Measurements from ENCODE around the gene TBC1D2.
"Not testable (repeated sequence)": the region's sequence is repeated elsewhere in the genome, so short reads cannot be mapped to it uniquely, and the experiment has no call there.

The TBC1D2 gene

GRCh38 chr9:98176391-98177259 lies 78.8 kb downstream of the TBC1D2 start:
- Mint-ChIP-seq H3K4me1 (ENCODE audit: low read depth) (peaks cover 7% of the 10 kb centered on the region), H3K9me3 (no peaks in the 10 kb centered on the region), H3K4me3 (no peak overlapping the region), H3K27ac (no peak overlapping the region), H3K27me3 (ENCODE audit: low read depth) (peaks cover 3% of the 10 kb centered on the region), H3K36me3 (ENCODE audit: low read depth) (no peaks in the 10 kb centered on the region)
- DNase-seq (ENCODE audit: low spot score): no peak

GRCh38 chr9:98175762-98176161 lies 79.7 kb downstream of the TBC1D2 start:
- DNase-seq (ENCODE audit: low spot score): no peak
- no peak overlapping the region for H3K27ac Mint-ChIP-seq
- no peaks in the 10 kb centered on the region for H3K36me3 Mint-ChIP-seq (ENCODE audit: low read depth)
- H3K9me3 Mint-ChIP-seq: no peaks in the 10 kb centered on the region
- peaks cover 7% of the 10 kb centered on the region for H3K4me1 Mint-ChIP-seq (ENCODE audit: low read depth)
- no peak overlapping the region for H3K4me3 Mint-ChIP-seq
- peaks cover 3% of the 10 kb centered on the region for H3K27me3 Mint-ChIP-seq (ENCODE audit: low read depth)

GRCh38 chr9:98175028-98175569 lies 80.3 kb downstream of the TBC1D2 start:
- peaks cover 3% of the 10 kb centered on the region for H3K27me3 Mint-ChIP-seq (ENCODE audit: low read depth)
- H3K4me3 Mint-ChIP-seq: no peak overlapping the region
- DNase-seq (ENCODE audit: low spot score): no peak
- H3K9me3 Mint-ChIP-seq: no peaks in the 10 kb centered on the region
- peaks cover 3% of the 10 kb centered on the region for H3K4me1 Mint-ChIP-seq (ENCODE audit: low read depth)
- no peaks in the 10 kb centered on the region for H3K36me3 Mint-ChIP-seq (ENCODE audit: low read depth)
- H3K27ac Mint-ChIP-seq: no peak overlapping the region

- not testable (repeated sequence) for DNase-seq (ENCODE audit: low spot score); H3K27ac Mint-ChIP-seq; H3K4me1 Mint-ChIP-seq (ENCODE audit: low read depth); H3K4me3 Mint-ChIP-seq; H3K9me3 Mint-ChIP-seq; H3K36me3 Mint-ChIP-seq (ENCODE audit: low read depth); H3K27me3 Mint-ChIP-seq (ENCODE audit: low read depth)
Observed at GRCh38 chr9:98174502-98174918, 80.9 kb downstream of the TBC1D2 start.

GRCh38 chr9:98173181-98173580 lies 82.3 kb downstream of the TBC1D2 start:
- Mint-ChIP-seq H3K4me1 (ENCODE audit: low read depth) (peaks cover 18% of the 10 kb centered on the region), H3K9me3 (no peaks in the 10 kb centered on the region), H3K4me3 (no peak overlapping the region), H3K36me3 (ENCODE audit: low read depth) (no peaks in the 10 kb centered on the region), H3K27me3 (ENCODE audit: low read depth) (peaks cover 3% of the 10 kb centered on the region), H3K27ac (no peak overlapping the region)
- no peak for DNase-seq (ENCODE audit: low spot score)

GRCh38 chr9:98172604-98173003 lies 82.8 kb downstream of the TBC1D2 start:
- Mint-ChIP-seq H3K27me3 (ENCODE audit: low read depth) (peaks cover 3% of the 10 kb centered on the region), H3K9me3 (no peaks in the 10 kb centered on the region), H3K27ac (no peak overlapping the region), H3K36me3 (ENCODE audit: low read depth) (no peaks in the 10 kb centered on the region), H3K4me1 (ENCODE audit: low read depth) (peaks cover 20% of the 10 kb centered on the region), H3K4me3 (no peak overlapping the region)
- no peak for DNase-seq (ENCODE audit: low spot score)

- H3K27me3 Mint-ChIP-seq (ENCODE audit: low read depth): peaks cover under 1% of the 10 kb centered on the region
- DNase-seq (ENCODE audit: low spot score): no peak
- no peak overlapping the region for H3K4me3 Mint-ChIP-seq
- H3K9me3 Mint-ChIP-seq: no peaks in the 10 kb centered on the region
- peaks cover 20% of the 10 kb centered on the region for H3K4me1 Mint-ChIP-seq (ENCODE audit: low read depth)
- H3K27ac Mint-ChIP-seq: no peak overlapping the region
- no peaks in the 10 kb centered on the region for H3K36me3 Mint-ChIP-seq (ENCODE audit: low read depth)
Observed at GRCh38 chr9:98171176-98171925, 84.1 kb downstream of the TBC1D2 start.

GRCh38 chr9:98168941-98169488 lies 86.4 kb downstream of the TBC1D2 start:
- Mint-ChIP-seq H3K9me3 (no peaks in the 10 kb centered on the region), H3K4me1 (ENCODE audit: low read depth) (peaks cover 24% of the 10 kb centered on the region), H3K36me3 (ENCODE audit: low read depth) (no peaks in the 10 kb centered on the region), H3K4me3 (peak overlapping the region; percentile 14), H3K27me3 (ENCODE audit: low read depth) (no peaks in the 10 kb centered on the region), H3K27ac (peak overlapping the region; percentile 74)
- DNase-seq (ENCODE audit: low spot score): no peak

- Mint-ChIP-seq H3K36me3 (ENCODE audit: low read depth) (no peaks in the 10 kb centered on the region), H3K27ac (no peak overlapping the region), H3K4me1 (ENCODE audit: low read depth) (peaks cover 29% of the 10 kb centered on the region), H3K27me3 (ENCODE audit: low read depth) (no peaks in the 10 kb centered on the region), H3K9me3 (no peaks in the 10 kb centered on the region), H3K4me3 (no peak overlapping the region)
- no peak for DNase-seq (ENCODE audit: low spot score)
Observed at GRCh38 chr9:98168153-98168780, 87.2 kb downstream of the TBC1D2 start.

- no peak overlapping the region for H3K4me3 Mint-ChIP-seq
- H3K27ac Mint-ChIP-seq: no peak overlapping the region
- peaks cover 26% of the 10 kb centered on the region for H3K4me1 Mint-ChIP-seq (ENCODE audit: low read depth)
- no peaks in the 10 kb centered on the region for H3K9me3 Mint-ChIP-seq
- H3K27me3 Mint-ChIP-seq (ENCODE audit: low read depth): no peaks in the 10 kb centered on the region
- no peak for DNase-seq (ENCODE audit: low spot score)
- H3K36me3 Mint-ChIP-seq (ENCODE audit: low read depth): no peaks in the 10 kb centered on the region
Observed at GRCh38 chr9:98164912-98165311, 90.5 kb downstream of the TBC1D2 start.

- H3K36me3 Mint-ChIP-seq (ENCODE audit: low read depth): no peaks in the 10 kb centered on the region
- peaks cover 14% of the 10 kb centered on the region for H3K4me1 Mint-ChIP-seq (ENCODE audit: low read depth)
- no peak overlapping the region for H3K4me3 Mint-ChIP-seq
- no peak for DNase-seq (ENCODE audit: low spot score)
- no peaks in the 10 kb centered on the region for H3K9me3 Mint-ChIP-seq
- H3K27ac Mint-ChIP-seq: no peak overlapping the region
- no peaks in the 10 kb centered on the region for H3K27me3 Mint-ChIP-seq (ENCODE audit: low read depth)
Observed at GRCh38 chr9:98162613-98163012, 92.8 kb downstream of the TBC1D2 start.

GRCh38 chr9:98161851-98162250 lies 93.6 kb downstream of the TBC1D2 start:
- Mint-ChIP-seq H3K4me1 (ENCODE audit: low read depth) (peaks cover 14% of the 10 kb centered on the region), H3K4me3 (no peak overlapping the region), H3K27me3 (ENCODE audit: low read depth) (no peaks in the 10 kb centered on the region), H3K36me3 (ENCODE audit: low read depth) (no peaks in the 10 kb centered on the region), H3K27ac (no peak overlapping the region), H3K9me3 (no peaks in the 10 kb centered on the region)
- no peak for DNase-seq (ENCODE audit: low spot score)

GRCh38 chr9:98159790-98160189 lies 95.7 kb downstream of the TBC1D2 start:
- Mint-ChIP-seq H3K36me3 (ENCODE audit: low read depth) (no peaks in the 10 kb centered on the region), H3K9me3 (no peaks in the 10 kb centered on the region), H3K27ac (no peak overlapping the region), H3K4me3 (no peak overlapping the region), H3K4me1 (ENCODE audit: low read depth) (peaks cover 10% of the 10 kb centered on the region), H3K27me3 (ENCODE audit: low read depth) (no peaks in the 10 kb centered on the region)
- DNase-seq (ENCODE audit: low spot score): no peak
